HepG2 (cell line): ENCODE data around the gene RHBDL1. TPM values are rescaled to one million over a fixed set of nuclear protein-coding genes. Genes with fewer than 3 reads are reported as not detected.

Source experiments
- CEBPG ChIP-seq: IDR thresholded peaks from 2 replicates; pipeline ENCODE4 v1.6.1; 2016
- HOXA7 ChIP-seq: sonication (generic); formaldehyde crosslinking; IDR thresholded peaks from 2 replicates; pipeline ENCODE4 v1.8.1; 2022; ENCODE audit warnings: mild to moderate bottlenecking, missing genetic modification reagents, moderate library complexity
- KLF9 ChIP-seq: IDR thresholded peaks from 2 replicates; pipeline ENCODE4 v1.6.1; 2016; ENCODE audit warnings: low read depth
- MBD4 ChIP-seq: IDR thresholded peaks from 2 replicates; pipeline ENCODE4 v1.6.1; 2012; ENCODE audit warnings: low read length, inconsistent platforms, borderline replicate concordance
- ONECUT2 ChIP-seq: sonication (generic); formaldehyde crosslinking; IDR thresholded peaks from 2 replicates; pipeline ENCODE4 v1.4.0; 2020; ENCODE audit warnings: missing genetic modification reagents
- POLR2G ChIP-seq: fragments of 200-400 bp; formaldehyde crosslinking; IDR thresholded peaks from 2 replicates; pipeline ENCODE4 v1.6.1; 2018; ENCODE audit warnings: mild to moderate bottlenecking, low read depth, low read length, moderate library complexity
- RFXAP ChIP-seq: sonication (generic); formaldehyde crosslinking; IDR thresholded peaks from 2 replicates; pipeline ENCODE4 v1.4.0; 2020; ENCODE audit warnings: missing genetic modification reagents, borderline replicate concordance
- SP2 ChIP-seq: sonication (generic); formaldehyde crosslinking; IDR thresholded peaks from 2 replicates; pipeline ENCODE4 v1.5.1; 2020; ENCODE audit warnings: mild to moderate bottlenecking, missing genetic modification reagents
- YY1 ChIP-seq: IDR thresholded peaks from 2 replicates; pipeline ENCODE4 v1.6.1; 2011; ENCODE audit warnings: low read length, low read depth, moderate library complexity, mild to moderate bottlenecking; ENCODE audit not compliant: insufficient read depth, insufficient replicate concordance
- ZBTB21 ChIP-seq: sonication (generic); formaldehyde crosslinking; IDR thresholded peaks from 2 replicates; pipeline ENCODE4 v1.4.0; 2020; ENCODE audit warnings: missing genetic modification reagents
- ZNF383 ChIP-seq: sonication (generic); formaldehyde crosslinking; IDR thresholded peaks from 2 replicates; pipeline ENCODE4 v1.4.0; 2020; ENCODE audit warnings: missing genetic modification reagents, mild to moderate bottlenecking, borderline replicate concordance
- ZNF547 ChIP-seq: sonication (generic); formaldehyde crosslinking; IDR thresholded peaks from 2 replicates; pipeline ENCODE4 v1.5.1; 2020; ENCODE audit warnings: mild to moderate bottlenecking, missing genetic modification reagents
- ZNF776 ChIP-seq: sonication (generic); formaldehyde crosslinking; IDR thresholded peaks from 2 replicates; pipeline ENCODE4 v1.4.0; 2020; ENCODE audit warnings: mild to moderate bottlenecking, missing genetic modification reagents
- ZNF788 ChIP-seq: sonication (generic); formaldehyde crosslinking; IDR thresholded peaks from 2 replicates; pipeline ENCODE4 v1.5.0; 2020; ENCODE audit warnings: mild to moderate bottlenecking, missing genetic modification reagents, borderline replicate concordance
- polyA plus RNA-seq, 8 experiments: library from polyadenylated mRNA; depleted of rRNA in 3 of 8; stranded (reverse) in 7 of 8; unstranded in 1 of 8; fragments of >200 nt; fragmentation: Illumina TruSeq in 4 of 8; extraction: Trizol in 4 of 8; gene quantifications; 2 replicates each; pipeline versions ENCODE4 v1.2.1 to v1.2.3, GENCODE V29; 2011 to 2016; ENCODE audit warnings: low read depth in 4 of 8, missing spikeins in 1 of 8, mixed read lengths in 1 of 8; ENCODE audit not compliant: insufficient read depth in 1 of 8
- total RNA-seq, 5 experiments: library from RNA; depleted of rRNA; stranded (reverse); fragments of >200 nt; fragmentation: Illumina TruSeq; extraction: Trizol; gene quantifications; 2 replicates each; pipeline ENCODE4 v1.2.3, GENCODE V29; 2016; ENCODE audit warnings: low read depth in 1 of 5
- TF ChIP-seq, protein P1 (sequence below): sonication (generic); formaldehyde crosslinking; IDR thresholded peaks from 2 replicates; pipeline ENCODE4 v1.5.1; 2020; ENCODE audit warnings: mild to moderate bottlenecking, missing genetic modification reagents, moderate library complexity
- TF ChIP-seq, protein P2 (sequence below): sonication (generic); formaldehyde crosslinking; IDR thresholded peaks from 2 replicates; pipeline ENCODE4 v1.8.0; 2022; ENCODE audit warnings: mild to moderate bottlenecking, missing genetic modification reagents, moderate library complexity
- TF ChIP-seq, protein P3 (sequence below), 2 experiments: sonication (generic) in 1 of 2; formaldehyde crosslinking in 1 of 2; IDR thresholded peaks; 2 replicates each; pipeline versions ENCODE4 v1.4.0 to v1.6.1; 2018 to 2020; ENCODE audit warnings: missing genetic modification reagents in 2 of 2, borderline replicate concordance in 1 of 2, low read depth in 1 of 2, mild to moderate bottlenecking in 1 of 2, missing biosample characterization in 1 of 2
- TF ChIP-seq, protein P4 (sequence below): sonication (generic); formaldehyde crosslinking; IDR thresholded peaks from 2 replicates; pipeline ENCODE4 v1.5.0; 2020; ENCODE audit warnings: missing genetic modification reagents
- TF ChIP-seq, protein P5 (sequence below): sonication (generic); formaldehyde crosslinking; conservative IDR thresholded peaks from 2 replicates; pipeline ENCODE4 v1.8.0; 2022; ENCODE audit warnings: mild to moderate bottlenecking, moderate library complexity, missing genetic modification reagents

RHBDL1 gene
- total and polyA plus RNA-seq, 2 of the 13 experiments (the other 11 are each of a cell fraction or from before 2014, with no cell fraction given) = 1.8 to 3.8 TPM

DNA sequence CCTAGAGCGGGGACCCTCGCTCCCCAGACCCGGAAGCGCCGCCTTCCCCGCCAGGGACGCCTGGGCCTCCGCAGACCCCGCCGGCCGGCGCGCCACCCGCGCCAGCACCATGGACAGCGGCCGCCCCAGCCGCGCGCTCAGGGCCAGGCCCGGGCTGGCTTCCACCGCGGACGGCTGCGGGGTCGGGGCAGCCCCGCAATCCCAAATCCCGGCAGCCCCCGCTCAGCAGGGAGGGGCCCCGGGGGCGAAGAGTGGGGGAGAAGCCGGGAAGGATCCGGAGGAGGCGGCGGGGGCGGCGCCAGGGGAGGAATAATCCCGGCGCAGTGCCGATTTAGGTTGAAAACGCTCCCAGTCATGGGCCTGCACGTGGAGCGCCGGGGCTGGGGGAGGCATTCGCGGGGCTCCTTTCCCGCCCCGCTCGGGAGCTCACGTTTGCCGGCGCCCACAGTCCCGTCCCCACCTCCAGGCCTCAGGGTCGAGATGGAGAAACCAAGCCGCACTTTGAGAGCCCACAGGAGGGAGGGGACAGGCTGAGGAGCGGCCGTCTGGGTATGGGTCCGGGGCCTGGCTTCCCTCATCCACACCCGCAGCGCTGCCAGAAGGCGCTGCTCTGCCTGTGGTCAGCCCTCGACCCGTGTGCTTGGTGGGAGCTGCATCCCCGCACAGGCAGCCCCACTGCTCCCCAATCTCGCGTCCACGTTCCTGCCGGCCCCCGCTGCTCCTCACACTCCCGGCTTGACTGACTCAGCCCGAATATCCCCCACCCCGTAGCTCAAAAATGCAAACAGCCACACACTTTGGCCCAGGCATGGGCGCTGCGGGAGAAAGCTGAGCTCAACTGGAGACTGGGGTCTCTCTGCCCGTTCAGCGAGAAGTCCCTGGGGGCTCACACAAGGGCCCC lies 25.5 kb downstream of the RHBDL1 start (continued):
- TF ChIP-seq HOXA7 (CRISPR knock-in tag) = no peak
- peak; percentile 68; the same call in 1 of the 2 replicates for TF ChIP-seq RFXAP (CRISPR knock-in tag)
- TF ChIP-seq ZNF788 (CRISPR knock-in tag) = no peak
- no peak for TF ChIP-seq CEBPG (CRISPR knock-in tag)
- no peak for TF ChIP-seq YY1
- peak; percentile 47; the same call in 1 of the 2 replicates for TF ChIP-seq ZNF776 (CRISPR knock-in tag)
- TF ChIP-seq, protein P1, sequence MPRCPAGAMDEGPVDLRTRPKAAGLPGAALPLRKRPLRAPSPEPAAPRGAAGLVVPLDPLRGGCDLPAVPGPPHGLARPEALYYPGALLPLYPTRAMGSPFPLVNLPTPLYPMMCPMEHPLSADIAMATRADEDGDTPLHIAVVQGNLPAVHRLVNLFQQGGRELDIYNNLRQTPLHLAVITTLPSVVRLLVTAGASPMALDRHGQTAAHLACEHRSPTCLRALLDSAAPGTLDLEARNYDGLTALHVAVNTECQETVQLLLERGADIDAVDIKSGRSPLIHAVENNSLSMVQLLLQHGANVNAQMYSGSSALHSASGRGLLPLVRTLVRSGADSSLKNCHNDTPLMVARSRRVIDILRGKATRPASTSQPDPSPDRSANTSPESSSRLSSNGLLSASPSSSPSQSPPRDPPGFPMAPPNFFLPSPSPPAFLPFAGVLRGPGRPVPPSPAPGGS (CRISPR knock-in tag) = peak; percentile 89
- no peak for TF ChIP-seq ZNF383 (CRISPR knock-in tag)
- TF ChIP-seq ZBTB21 (CRISPR knock-in tag) = no peak
- TF ChIP-seq, protein P2, sequence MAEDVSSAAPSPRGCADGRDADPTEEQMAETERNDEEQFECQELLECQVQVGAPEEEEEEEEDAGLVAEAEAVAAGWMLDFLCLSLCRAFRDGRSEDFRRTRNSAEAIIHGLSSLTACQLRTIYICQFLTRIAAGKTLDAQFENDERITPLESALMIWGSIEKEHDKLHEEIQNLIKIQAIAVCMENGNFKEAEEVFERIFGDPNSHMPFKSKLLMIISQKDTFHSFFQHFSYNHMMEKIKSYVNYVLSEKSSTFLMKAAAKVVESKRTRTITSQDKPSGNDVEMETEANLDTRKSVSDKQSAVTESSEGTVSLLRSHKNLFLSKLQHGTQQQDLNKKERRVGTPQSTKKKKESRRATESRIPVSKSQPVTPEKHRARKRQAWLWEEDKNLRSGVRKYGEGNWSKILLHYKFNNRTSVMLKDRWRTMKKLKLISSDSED (CRISPR knock-in tag) = no peak
- TF ChIP-seq, protein P3, sequence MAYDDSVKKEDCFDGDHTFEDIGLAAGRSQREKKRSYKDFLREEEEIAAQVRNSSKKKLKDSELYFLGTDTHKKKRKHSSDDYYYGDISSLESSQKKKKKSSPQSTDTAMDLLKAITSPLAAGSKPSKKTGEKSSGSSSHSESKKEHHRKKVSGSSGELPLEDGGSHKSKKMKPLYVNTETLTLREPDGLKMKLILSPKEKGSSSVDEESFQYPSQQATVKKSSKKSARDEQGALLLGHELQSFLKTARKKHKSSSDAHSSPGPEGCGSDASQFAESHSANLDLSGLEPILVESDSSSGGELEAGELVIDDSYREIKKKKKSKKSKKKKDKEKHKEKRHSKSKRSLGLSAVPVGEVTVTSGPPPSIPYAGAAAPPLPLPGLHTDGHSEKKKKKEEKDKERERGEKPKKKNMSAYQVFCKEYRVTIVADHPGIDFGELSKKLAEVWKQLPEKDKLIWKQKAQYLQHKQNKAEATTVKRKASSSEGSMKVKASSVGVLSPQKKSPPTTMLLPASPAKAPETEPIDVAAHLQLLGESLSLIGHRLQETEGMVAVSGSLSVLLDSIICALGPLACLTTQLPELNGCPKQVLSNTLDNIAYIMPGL (CRISPR knock-in tag; IDR thresholded peaks at IDR 0.05; ENCODE audit: borderline replicate concordance in 1 of 2, low read depth in 1 of 2) = no peak
- TF ChIP-seq, protein P4, sequence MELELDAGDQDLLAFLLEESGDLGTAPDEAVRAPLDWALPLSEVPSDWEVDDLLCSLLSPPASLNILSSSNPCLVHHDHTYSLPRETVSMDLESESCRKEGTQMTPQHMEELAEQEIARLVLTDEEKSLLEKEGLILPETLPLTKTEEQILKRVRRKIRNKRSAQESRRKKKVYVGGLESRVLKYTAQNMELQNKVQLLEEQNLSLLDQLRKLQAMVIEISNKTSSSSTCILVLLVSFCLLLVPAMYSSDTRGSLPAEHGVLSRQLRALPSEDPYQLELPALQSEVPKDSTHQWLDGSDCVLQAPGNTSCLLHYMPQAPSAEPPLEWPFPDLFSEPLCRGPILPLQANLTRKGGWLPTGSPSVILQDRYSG (CRISPR knock-in tag) = peak; percentile 94
- no peak for TF ChIP-seq POLR2G
- peak; percentile 76; the same call in 1 of the 2 replicates for TF ChIP-seq ZNF547
- TF ChIP-seq, protein P5, sequence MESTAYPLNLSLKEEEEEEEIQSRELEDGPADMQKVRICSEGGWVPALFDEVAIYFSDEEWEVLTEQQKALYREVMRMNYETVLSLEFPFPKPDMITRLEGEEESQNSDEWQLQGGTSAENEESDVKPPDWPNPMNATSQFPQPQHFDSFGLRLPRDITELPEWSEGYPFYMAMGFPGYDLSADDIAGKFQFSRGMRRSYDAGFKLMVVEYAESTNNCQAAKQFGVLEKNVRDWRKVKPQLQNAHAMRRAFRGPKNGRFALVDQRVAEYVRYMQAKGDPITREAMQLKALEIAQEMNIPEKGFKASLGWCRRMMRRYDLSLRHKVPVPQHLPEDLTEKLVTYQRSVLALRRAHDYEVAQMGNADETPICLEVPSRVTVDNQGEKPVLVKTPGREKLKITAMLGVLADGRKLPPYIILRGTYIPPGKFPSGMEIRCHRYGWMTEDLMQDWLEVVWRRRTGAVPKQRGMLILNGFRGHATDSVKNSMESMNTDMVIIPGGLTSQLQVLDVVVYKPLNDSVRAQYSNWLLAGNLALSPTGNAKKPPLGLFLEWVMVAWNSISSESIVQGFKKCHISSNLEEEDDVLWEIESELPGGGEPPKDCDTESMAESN (CRISPR knock-in tag) = peak; percentile 79; the same call in 1 of the 2 replicates
- no peak for TF ChIP-seq MBD4
- no peak for TF ChIP-seq ONECUT2 (CRISPR knock-in tag)
- no peak for TF ChIP-seq SP2 (CRISPR knock-in tag)
- TF ChIP-seq KLF9 = no peak
